ENCODE data around the gene RYR1.

DNA sequence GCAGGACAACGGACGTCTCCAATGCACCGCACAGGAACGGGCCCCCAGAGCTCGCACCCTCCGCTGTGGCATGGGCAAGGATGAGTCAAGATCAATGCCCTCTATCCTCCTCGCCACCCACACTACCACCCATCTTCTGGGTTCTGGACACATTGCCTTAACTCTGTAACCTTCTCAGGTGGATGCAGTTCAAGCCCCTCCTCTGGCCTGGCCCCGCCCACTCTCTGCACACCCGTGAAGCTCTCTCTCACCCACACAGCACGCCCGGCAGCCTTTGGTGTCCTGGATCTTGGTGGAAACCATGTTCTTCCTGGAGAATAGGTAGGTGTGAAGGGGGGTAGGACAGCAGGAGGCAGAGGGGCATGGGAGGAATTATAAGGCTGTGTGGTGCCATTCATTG lies 163.6 kb downstream of the RYR1 start:
- TF ChIP-seq, protein P1, sequence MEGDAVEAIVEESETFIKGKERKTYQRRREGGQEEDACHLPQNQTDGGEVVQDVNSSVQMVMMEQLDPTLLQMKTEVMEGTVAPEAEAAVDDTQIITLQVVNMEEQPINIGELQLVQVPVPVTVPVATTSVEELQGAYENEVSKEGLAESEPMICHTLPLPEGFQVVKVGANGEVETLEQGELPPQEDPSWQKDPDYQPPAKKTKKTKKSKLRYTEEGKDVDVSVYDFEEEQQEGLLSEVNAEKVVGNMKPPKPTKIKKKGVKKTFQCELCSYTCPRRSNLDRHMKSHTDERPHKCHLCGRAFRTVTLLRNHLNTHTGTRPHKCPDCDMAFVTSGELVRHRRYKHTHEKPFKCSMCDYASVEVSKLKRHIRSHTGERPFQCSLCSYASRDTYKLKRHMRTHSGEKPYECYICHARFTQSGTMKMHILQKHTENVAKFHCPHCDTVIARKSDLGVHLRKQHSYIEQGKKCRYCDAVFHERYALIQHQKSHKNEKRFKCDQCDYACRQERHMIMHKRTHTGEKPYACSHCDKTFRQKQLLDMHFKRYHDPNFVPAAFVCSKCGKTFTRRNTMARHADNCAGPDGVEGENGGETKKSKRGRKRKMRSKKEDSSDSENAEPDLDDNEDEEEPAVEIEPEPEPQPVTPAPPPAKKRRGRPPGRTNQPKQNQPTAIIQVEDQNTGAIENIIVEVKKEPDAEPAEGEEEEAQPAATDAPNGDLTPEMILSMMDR (IDR thresholded peaks at IDR 0.05): no peak
- no peak for TF ChIP-seq POLR2A (IDR thresholded peaks at IDR 0.05)
